ENCODE measurements around the gene LYPD4. TPM values are rescaled to one million over a fixed set of nuclear protein-coding genes. Genes with fewer than 3 reads are reported as not detected.
A peak's percentile ranks its signal among the peaks of the same experiment; 100 is the strongest.
"Not testable (repeated sequence)": the region's sequence is repeated elsewhere in the genome, so short reads cannot be mapped to it uniquely, and the experiment has no call there.

The LYPD4 gene
- total and polyA plus RNA-seq, 8 donors = not detected

- Histone ChIP-seq H3K27ac (no peak overlapping the region), H3K4me3 (no peak overlapping the region), H3K27me3 (no peaks in the 10 kb centered on the region), H3K36me3 (no peaks in the 10 kb centered on the region), H3K4me1 (no peaks in the 10 kb centered on the region), H3K9me3 (no peaks in the 10 kb centered on the region)
- ATAC-seq (no peak), DNase-seq (no peak), FAIRE-seq (no peak)
- TF ChIP-seq, protein P1, sequence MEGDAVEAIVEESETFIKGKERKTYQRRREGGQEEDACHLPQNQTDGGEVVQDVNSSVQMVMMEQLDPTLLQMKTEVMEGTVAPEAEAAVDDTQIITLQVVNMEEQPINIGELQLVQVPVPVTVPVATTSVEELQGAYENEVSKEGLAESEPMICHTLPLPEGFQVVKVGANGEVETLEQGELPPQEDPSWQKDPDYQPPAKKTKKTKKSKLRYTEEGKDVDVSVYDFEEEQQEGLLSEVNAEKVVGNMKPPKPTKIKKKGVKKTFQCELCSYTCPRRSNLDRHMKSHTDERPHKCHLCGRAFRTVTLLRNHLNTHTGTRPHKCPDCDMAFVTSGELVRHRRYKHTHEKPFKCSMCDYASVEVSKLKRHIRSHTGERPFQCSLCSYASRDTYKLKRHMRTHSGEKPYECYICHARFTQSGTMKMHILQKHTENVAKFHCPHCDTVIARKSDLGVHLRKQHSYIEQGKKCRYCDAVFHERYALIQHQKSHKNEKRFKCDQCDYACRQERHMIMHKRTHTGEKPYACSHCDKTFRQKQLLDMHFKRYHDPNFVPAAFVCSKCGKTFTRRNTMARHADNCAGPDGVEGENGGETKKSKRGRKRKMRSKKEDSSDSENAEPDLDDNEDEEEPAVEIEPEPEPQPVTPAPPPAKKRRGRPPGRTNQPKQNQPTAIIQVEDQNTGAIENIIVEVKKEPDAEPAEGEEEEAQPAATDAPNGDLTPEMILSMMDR (IDR thresholded peaks at IDR 0.05) = no peak
- intact Hi-C loops (cut with DNase I) = loop anchor here in 1 of 3 donors (5.0 kb wide), 1 partner anchor 68 kb away; no protein-coding TSS in a partner anchor
- 73 to 79% methylated on average over 21 of the region's 21 CpGs for WGBS, 2 donors
Measured at GRCh38 chr19:41879080-41879479, 34.6 kb upstream of the LYPD4 start.

DNA sequence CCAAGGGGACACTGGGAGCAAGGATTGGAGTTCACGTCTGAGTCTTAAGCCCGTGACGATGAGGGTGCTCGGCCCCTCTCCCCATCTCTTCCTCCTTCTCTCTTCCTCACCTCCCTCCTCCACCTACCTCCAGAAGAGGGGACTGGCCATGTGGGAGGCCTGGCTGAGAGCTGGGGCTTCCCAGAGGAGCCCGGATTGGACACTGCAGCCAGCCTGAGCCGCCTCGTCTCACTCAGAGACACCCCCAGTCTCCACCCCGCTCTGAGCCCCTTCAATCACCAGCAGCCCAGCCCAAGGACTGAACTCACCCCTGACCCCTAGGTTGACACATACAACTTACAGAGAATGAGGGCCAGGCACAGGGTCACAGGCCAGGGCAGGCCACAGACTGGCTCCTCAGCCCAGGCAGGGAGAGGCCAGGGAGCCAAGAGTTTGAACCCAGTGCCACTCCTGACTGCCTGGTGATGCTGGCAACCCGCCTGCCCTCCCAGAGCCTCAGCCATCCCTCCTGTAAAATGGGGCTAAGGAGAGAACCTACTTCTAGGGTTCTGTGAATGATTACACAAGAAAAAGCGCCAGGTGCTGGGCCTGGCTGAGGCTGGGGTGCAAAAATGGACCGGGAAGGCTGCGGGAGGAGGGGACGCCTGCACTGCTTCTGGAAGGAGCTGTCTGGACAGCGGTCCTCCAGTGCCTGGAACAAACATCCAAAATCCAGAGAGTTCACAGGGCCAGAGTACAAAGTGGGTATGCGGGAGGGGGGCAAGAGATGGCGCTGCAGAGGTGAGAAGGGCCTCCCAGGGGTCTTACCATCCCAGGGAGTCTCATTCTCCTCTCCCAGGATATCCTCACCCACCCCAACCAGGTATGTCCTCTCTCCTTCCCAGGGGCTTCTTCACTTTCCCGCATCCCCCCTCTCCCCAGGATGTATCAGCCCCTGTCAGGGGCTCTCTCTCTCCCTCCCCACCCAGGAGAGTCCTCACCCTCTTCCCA lies 33.7 kb upstream of the LYPD4 start:
- Histone ChIP-seq H3K9me3 (no peaks in the 10 kb centered on the region), H3K36me3 (no peaks in the 10 kb centered on the region), H3K27me3 (no peaks in the 10 kb centered on the region), H3K27ac (no peak overlapping the region), H3K4me1 (no peaks in the 10 kb centered on the region), H3K4me3 (no peak overlapping the region)
- WGBS, 2 donors = 65 to 77% methylated on average over 17 of the region's 17 CpGs
- FAIRE-seq (no peak), DNase-seq (peak in 1 of 6 donors; percentile 40), ATAC-seq (no peak)
- intact Hi-C loops (cut with DNase I) = loop anchor here in 1 of 3 donors (5.0 kb wide), 1 partner anchor 69 kb away; no protein-coding TSS in a partner anchor
- TF ChIP-seq, protein P1 (IDR thresholded peaks at IDR 0.05) = no peak

- no peaks in the 10 kb centered on the region for H3K36me3 ChIP-seq
- TF ChIP-seq, protein P1 (IDR thresholded peaks at IDR 0.05) = no peak
- no peaks in the 10 kb centered on the region for H3K9me3 ChIP-seq
- H3K27ac ChIP-seq = no peak within 1 kb of the TSS
- no peaks in the 10 kb centered on the region for H3K27me3 ChIP-seq
- ATAC-seq (no peak), DNase-seq (peak in 1 of 6 donors; percentile 39), FAIRE-seq (no peak)
- intact Hi-C loops (cut with DNase I) = loop anchor here in 1 of 3 donors (5.0 kb wide), 1 partner anchor 70 kb away; no protein-coding TSS in a partner anchor
- 52 to 65% methylated on average over 9 of the region's 9 CpGs for WGBS, 2 donors
- H3K4me3 ChIP-seq = no peak within 1 kb of the TSS
- peaks cover 0 to 5% (median 0%) of the 10 kb centered on the region in 3 donors for H3K4me1 ChIP-seq
Measured at GRCh38 chr19:41876847-41877832, 32.7 kb upstream of the LYPD4 start, which contains the start of gene CD79A. CD79A (plus strand) TSS chr19:41877279; CDS start chr19:41877305, 26 bp downstream.

DNA sequence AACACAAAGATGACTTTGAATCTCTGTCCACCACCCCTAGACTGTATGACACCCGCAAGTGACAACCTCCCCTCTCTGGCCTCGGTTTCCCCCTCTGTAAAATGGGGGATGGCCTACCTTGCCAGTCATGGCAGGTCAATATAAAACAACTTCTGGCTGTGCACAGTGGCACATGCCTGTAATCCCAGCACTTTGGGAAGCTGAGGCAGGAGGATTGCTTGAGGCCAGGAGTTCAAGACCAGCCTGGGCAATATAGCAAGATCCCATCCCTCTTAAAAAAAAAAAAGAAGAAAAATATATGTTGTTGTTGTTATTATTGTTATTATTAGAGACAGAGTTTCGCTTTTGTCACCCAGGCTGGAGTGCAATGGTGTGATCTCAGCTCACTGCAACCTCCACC lies 31.5 kb upstream of the LYPD4 start:
- not testable (repeated sequence) for H3K27me3 ChIP-seq, H3K27ac ChIP-seq, H3K4me3 ChIP-seq, FAIRE-seq, DNase-seq, H3K9me3 ChIP-seq, ATAC-seq, H3K4me1 ChIP-seq
- WGBS, 2 donors = 56 to 71% methylated on average over 3 of the region's 3 CpGs
- peaks cover 0 to 11% (median 7%) of the 10 kb centered on the region in 3 donors for H3K36me3 ChIP-seq
- intact Hi-C loops (cut with DNase I) = loop anchor here in 1 of 3 donors (5.0 kb wide), 1 partner anchor 71 kb away; no protein-coding TSS in a partner anchor
